ENCODE results near the gene SRSF8.
A peak's percentile ranks its signal among the peaks of the same experiment; 100 is the strongest.
"Not testable (repeated sequence)": the region's sequence is repeated elsewhere in the genome, so short reads cannot be mapped to it uniquely, and the experiment has no call there.

Gene SRSF8

DNA sequence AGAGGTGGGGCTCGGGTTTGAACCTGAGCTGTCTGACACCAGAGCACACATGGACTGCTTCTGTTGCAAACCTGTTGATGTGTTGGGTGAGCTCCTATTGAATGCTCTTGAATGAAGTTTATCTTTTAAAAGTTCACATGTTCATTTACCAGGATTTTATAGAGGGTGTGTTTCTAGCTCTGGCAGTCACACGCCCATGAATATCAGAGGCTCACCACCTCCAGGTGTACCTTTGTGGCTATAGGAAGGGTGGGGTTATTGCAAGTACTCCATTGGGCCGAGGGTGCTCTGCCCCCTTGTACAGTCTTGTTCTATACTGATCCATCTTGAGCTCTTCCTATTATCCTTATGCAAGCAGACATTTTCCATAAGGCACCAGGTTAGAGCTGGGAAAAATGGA, 32.1 kb downstream of the SRSF8 start:
- DNase-seq: no peak

- no peak for DNase-seq
Observed at GRCh38 chr11:95100191-95100648, 33.5 kb downstream of the SRSF8 start.

GRCh38 chr11:95100856-95101507, 34.3 kb downstream of the SRSF8 start:
- DNase-seq: no peak

DNA sequence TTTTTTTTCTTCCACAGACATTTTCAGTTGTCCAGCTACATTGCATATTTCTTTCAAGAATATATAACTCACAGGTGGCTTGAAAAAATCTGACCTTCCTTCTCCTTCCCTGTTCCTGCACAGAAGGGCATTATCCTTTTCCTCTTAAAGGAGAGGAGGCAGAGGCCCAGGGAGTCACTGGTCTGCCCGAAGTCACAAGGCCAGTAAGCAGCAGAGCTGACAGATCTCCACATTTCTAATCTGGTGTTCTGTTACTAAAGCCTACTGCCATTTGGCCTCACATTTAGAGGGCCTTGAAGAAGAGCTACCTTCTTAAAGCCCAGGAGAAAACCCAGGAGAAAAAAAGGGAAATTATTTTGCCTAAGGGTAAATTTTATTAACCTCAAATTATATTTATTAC, 35.2 kb downstream of the SRSF8 start:
- no peak for DNase-seq

DNA sequence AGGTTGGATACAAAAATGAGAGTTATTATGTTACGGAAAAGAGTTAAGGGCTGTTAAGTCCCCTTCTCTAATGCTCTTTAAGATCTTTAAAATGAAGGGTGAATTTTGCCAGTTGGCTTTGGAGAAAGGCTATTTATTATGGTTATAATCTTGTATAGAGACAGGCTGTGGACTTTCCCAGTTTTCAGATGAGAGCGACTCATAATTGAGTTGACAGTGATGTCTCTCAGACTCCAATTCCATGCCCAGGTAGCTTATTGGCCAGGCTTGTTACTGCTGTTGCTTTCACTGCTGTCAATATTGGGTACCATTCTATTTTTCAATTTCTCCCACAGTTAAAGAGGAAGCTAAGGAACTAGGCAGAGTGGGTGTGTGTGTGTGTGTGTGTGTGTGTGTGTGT, 36.0 kb downstream of the SRSF8 start:
- no peak for DNase-seq

DNA sequence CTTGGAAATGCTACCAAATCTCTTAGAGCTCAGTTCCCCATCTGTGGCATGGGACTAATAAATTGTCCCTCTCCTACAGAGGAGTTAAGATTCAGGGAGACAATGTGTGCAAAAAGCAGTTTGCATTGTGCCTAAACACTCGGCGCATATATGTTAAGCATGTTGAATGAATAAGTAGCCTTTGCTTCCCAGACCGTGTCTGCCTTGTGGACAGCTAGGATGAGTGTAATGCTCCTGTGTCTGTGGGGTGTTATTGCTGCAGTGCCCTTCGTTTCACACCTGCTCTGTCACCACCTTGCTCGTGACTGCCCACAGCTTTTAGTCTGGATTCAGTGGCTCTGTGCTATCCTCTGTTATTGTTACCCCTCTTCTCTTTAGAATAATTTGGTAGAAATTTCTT, 37.0 kb downstream of the SRSF8 start:
- no peak for DNase-seq

DNA sequence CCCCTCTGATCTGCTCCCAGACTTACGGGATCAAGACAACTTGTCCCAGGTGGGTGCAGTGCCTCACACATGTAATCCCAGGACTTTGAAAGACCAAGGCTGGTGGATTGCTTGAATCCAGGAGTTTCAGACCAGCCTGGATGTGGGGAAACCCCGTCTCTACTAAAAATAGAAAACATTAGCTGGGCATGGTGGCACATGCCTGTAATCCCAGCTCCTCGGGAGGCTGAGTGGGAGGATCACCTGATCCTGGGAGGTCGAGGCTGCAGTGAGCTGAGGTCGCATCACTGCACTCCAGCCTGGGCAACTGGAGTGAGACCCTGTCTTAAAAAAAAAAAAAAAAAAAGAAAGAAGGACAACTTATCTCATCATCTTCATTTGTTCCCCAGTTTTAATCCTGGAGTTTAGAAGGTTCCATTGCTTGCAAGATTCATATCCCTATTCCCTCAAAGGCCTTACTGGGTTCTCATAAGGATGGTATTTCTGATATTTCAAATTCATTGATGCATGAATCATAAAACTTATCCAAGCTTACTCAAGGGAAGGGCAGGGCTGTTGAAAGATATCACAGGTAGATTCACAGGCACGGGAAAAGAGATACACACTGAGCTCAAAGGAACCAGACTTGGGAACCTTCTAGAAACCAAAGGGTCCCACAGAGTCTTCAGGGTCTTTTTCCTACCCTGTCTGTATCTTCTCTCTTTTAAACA, 37.6 kb downstream of the SRSF8 start:
- no peak for DNase-seq

- no peak for DNase-seq
Observed at GRCh38 chr11:95104856-95105255, 38.1 kb downstream of the SRSF8 start.

GRCh38 chr11:95108159-95108611, 41.5 kb downstream of the SRSF8 start:
- DNase-seq: peak; percentile 85

DNA sequence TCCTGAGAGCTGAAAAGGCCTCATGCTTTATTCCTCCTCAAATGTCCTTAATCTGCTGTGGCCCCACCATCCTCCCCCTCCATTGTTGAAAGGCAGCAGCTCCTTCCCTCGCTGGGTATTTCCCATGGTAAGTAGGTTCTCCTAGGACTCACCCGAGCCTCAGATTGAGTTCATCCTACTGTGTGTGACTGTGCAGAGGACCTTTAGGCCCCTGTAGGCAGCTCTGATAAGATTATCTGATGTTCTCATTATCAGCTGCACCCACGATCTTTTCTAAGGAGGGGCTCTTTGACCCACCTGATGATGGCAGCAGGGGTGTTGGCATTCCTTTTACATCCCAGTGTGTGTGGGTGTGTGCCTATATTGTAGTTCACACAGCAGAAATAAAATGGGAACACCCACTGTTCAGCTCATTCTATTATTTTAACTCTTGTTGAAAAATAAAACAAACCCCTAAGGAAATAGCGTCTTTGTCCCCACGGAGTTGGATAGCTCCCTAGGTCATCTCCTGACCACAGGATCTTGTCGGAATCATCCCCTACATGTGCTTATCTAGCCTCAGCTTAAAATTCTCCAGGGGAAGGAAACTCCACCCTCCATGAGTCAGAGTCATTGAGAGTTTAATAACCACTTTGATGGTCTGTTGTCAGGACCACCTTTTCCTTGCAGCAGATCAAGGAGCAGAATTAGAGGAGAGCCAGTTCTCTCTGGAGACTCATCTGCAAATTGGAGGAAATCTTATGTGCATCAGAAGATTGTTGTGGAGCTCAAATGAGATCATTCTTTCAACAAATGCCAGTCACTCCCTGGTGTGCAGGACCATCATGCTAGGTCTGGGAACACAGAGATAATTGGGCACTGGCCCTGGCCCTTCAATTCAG, 42.2 kb downstream of the SRSF8 start:
- DNase-seq: peak; percentile 91

- not testable (repeated sequence) for DNase-seq
Observed at GRCh38 chr11:95111471-95111870, 44.8 kb downstream of the SRSF8 start.

GRCh38 chr11:95111923-95112540, 45.3 kb downstream of the SRSF8 start:
- DNase-seq: no peak

- DNase-seq: no peak
Observed at GRCh38 chr11:95115597-95115996, 48.9 kb downstream of the SRSF8 start.

GRCh38 chr11:95119361-95120060, 52.8 kb downstream of the SRSF8 start:
- no peak for DNase-seq
